Measurements from ENCODE around the gene GRK5.
A peak's percentile ranks its signal among the peaks of the same experiment; 100 is the strongest.
"Not testable (repeated sequence)": the region's sequence is repeated elsewhere in the genome, so short reads cannot be mapped to it uniquely, and the experiment has no call there.

Gene GRK5

GRCh38 chr10:119207366-119207666 lies at the start of gene GRK5:
Gene GRK5, plus strand, starts transcription at chr10:119207571. Its CDS starts 347 bp downstream, at chr10:119207918.
- peak; percentile 54 for DNase-seq

GRCh38 chr10:119159332-119159731 lies 48.0 kb upstream of the GRK5 start:
- DNase-seq, result no peak

GRCh38 chr10:119161680-119162451 lies 45.5 kb upstream of the GRK5 start:
- no peak for DNase-seq

GRCh38 chr10:119162452-119163092 lies 44.8 kb upstream of the GRK5 start:
- DNase-seq, result no peak

- DNase-seq, result peak; percentile 12
These were observed 41.9 kb upstream of the GRK5 start, which contains the start of gene SFXN4 for GRCh38 chr10:119165171-119166117. Gene SFXN4, minus strand, starts transcription at chr10:119165714. Its CDS starts 67 bp downstream, at chr10:119165647.

GRCh38 chr10:119166118-119166500 lies 41.3 kb upstream of the GRK5 start:
- no peak for DNase-seq

GRCh38 chr10:119166564-119166963 lies 40.8 kb upstream of the GRK5 start:
- no peak for DNase-seq

GRCh38 chr10:119167041-119167440 lies 40.3 kb upstream of the GRK5 start:
- no peak for DNase-seq

- DNase-seq, result no peak
These were observed 33.3 kb upstream of the GRK5 start for GRCh38 chr10:119174109-119174508.

GRCh38 chr10:119176166-119176565 lies 31.2 kb upstream of the GRK5 start:
- DNase-seq, result no peak

GRCh38 chr10:119177708-119178371 lies 29.5 kb upstream of the GRK5 start:
- DNase-seq, result no peak

- peak; percentile 69 for DNase-seq
These were observed 28.8 kb upstream of the GRK5 start, which contains the start of gene PRDX3 for GRCh38 chr10:119178372-119179119. Gene PRDX3, minus strand, starts transcription at chr10:119178812. Its CDS starts 22 bp downstream, at chr10:119178790.

GRCh38 chr10:119180850-119181400 lies 26.4 kb upstream of the GRK5 start:
- not testable (repeated sequence) for DNase-seq

- no peak for DNase-seq
These were observed 23.5 kb upstream of the GRK5 start for GRCh38 chr10:119183664-119184412.

GRCh38 chr10:119189811-119190282 lies 17.5 kb upstream of the GRK5 start:
- no peak for DNase-seq

- DNase-seq, result no peak
These were observed 17.0 kb upstream of the GRK5 start for GRCh38 chr10:119190353-119190752.

- DNase-seq, result no peak
These were observed 16.2 kb upstream of the GRK5 start for GRCh38 chr10:119190954-119191785.

- DNase-seq, result no peak
These were observed 15.5 kb upstream of the GRK5 start for GRCh38 chr10:119191881-119192280.

- no peak for DNase-seq
These were observed 9.4 kb upstream of the GRK5 start for GRCh38 chr10:119197921-119198320.

- DNase-seq, result no peak
These were observed 8.9 kb upstream of the GRK5 start for GRCh38 chr10:119198438-119198837.
